HuH-7.5 (cell line): ENCODE data around the gene ABCA2.
A peak's percentile ranks its signal among the peaks of the same experiment; 100 is the strongest.

Experiments
- DNase-seq: peaks from one replicate; pipeline ENCODE4 v3.0.0; 2011; ENCODE audit warnings: low spot score

ABCA2 gene

GRCh38 chr9:137027369-137028262 lies at the start of gene ABCA2:
ABCA2 (minus strand) TSS chr9:137028237; CDS start chr9:137028140, 97 bp downstream.
- peak; percentile 75 for DNase-seq

GRCh38 chr9:137077010-137077747 lies 49.1 kb upstream of the ABCA2 start, which contains the start of gene UAP1L1:
UAP1L1 (plus strand) TSS chr9:137077517; CDS start chr9:137077533, 16 bp downstream.
- peak; percentile 61 for DNase-seq

- no peak for DNase-seq
Observed at GRCh38 chr9:137076636-137077009, 48.6 kb upstream of the ABCA2 start.

- DNase-seq = no peak
Observed at GRCh38 chr9:137075275-137075775, 47.3 kb upstream of the ABCA2 start.

- no peak for DNase-seq
Observed at GRCh38 chr9:137074657-137075274, 46.7 kb upstream of the ABCA2 start.

- DNase-seq = no peak
Observed at GRCh38 chr9:137073992-137074399, 46.0 kb upstream of the ABCA2 start.

GRCh38 chr9:137071282-137071681 lies 43.2 kb upstream of the ABCA2 start:
- no peak for DNase-seq

- no peak for DNase-seq
Observed at GRCh38 chr9:137070906-137071275, 42.9 kb upstream of the ABCA2 start.

GRCh38 chr9:137070201-137070905 lies 42.3 kb upstream of the ABCA2 start, which contains the start of gene SAPCD2:
SAPCD2 (minus strand) TSS chr9:137070557; CDS start chr9:137070460, 97 bp downstream.
- DNase-seq = peak; percentile 95

GRCh38 chr9:137069508-137070091 lies 41.6 kb upstream of the ABCA2 start:
- DNase-seq = no peak

- no peak for DNase-seq
Observed at GRCh38 chr9:137068539-137069507, 40.8 kb upstream of the ABCA2 start.

GRCh38 chr9:137067860-137068538 lies 40.0 kb upstream of the ABCA2 start:
- DNase-seq = peak; percentile 91

- DNase-seq = no peak
Observed at GRCh38 chr9:137066096-137066861, 38.2 kb upstream of the ABCA2 start.

- DNase-seq = no peak
Observed at GRCh38 chr9:137065336-137065967, 37.4 kb upstream of the ABCA2 start.

- no peak for DNase-seq
Observed at GRCh38 chr9:137064880-137065164, 36.8 kb upstream of the ABCA2 start.

- DNase-seq = peak; percentile 79
Observed at GRCh38 chr9:137064027-137064879, 36.2 kb upstream of the ABCA2 start.

GRCh38 chr9:137063311-137064026 lies 35.4 kb upstream of the ABCA2 start:
- DNase-seq = no peak
